ENCODE measurements around the gene STMND1.

- no peak for TF ChIP-seq E2F1 (CRISPR knock-in tag; IDR thresholded peaks at IDR 0.05)
- TF ChIP-seq CTCF (IDR thresholded peaks at IDR 0.05): no peak
- TF ChIP-seq SMAD3 (CRISPR knock-in tag; IDR thresholded peaks at IDR 0.05; ENCODE audit: borderline replicate concordance): no peak
- TF ChIP-seq STAT6 (CRISPR knock-in tag; conservative IDR thresholded peaks at IDR 0.05; ENCODE audit: low read depth): no peak
- no peak for TF ChIP-seq ZNF232 (CRISPR knock-in tag; IDR thresholded peaks at IDR 0.05)
- no peak for TF ChIP-seq TCF7 (CRISPR knock-in tag; IDR thresholded peaks at IDR 0.05; ENCODE audit: low read depth)
- no peak for TF ChIP-seq NFATC4 (CRISPR knock-in tag; IDR thresholded peaks at IDR 0.05)
- no peak for TF ChIP-seq FOXK1 (CRISPR knock-in tag; IDR thresholded peaks at IDR 0.05)
- no peak for TF ChIP-seq ZNF263 (CRISPR knock-in tag; IDR thresholded peaks at IDR 0.05; ENCODE audit: low read depth)
These were observed 50.0 kb downstream of the STMND1 start for GRCh38 chr6:17151888-17152287.
